NCI-H128 (cell line): ENCODE measurements around the gene DUSP22.
"Not testable (repeated sequence)": the region's sequence is repeated elsewhere in the genome, so short reads cannot be mapped to it uniquely, and the experiment has no call there.

Experiments
- DNase-seq: peaks from one replicate; lab custom pipeline; 2025; ENCODE audit not compliant: unreplicated experiment; lab: John Stamatoyannopoulos, UW

The DUSP22 gene

DNA sequence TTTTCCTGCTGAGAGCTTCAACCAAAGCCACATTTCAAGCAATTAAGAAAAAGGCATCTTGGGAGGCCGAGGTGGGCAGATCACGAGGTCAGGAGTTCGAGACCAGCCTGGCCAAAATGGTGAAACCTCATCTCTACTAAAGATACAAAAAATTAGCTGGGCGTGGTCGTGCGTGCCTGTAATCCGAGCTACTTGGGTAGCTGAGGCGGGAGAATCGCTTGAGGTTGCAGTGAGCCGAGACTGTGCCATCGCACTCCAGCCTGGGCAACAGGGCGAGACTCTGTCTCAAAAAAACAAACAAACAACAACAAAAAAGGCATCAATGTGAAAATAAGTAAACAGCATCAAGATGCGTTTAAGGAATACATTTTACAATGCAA is 85.3 kb downstream of the DUSP22 start:
- DNase-seq, result not testable (repeated sequence)

DNA sequence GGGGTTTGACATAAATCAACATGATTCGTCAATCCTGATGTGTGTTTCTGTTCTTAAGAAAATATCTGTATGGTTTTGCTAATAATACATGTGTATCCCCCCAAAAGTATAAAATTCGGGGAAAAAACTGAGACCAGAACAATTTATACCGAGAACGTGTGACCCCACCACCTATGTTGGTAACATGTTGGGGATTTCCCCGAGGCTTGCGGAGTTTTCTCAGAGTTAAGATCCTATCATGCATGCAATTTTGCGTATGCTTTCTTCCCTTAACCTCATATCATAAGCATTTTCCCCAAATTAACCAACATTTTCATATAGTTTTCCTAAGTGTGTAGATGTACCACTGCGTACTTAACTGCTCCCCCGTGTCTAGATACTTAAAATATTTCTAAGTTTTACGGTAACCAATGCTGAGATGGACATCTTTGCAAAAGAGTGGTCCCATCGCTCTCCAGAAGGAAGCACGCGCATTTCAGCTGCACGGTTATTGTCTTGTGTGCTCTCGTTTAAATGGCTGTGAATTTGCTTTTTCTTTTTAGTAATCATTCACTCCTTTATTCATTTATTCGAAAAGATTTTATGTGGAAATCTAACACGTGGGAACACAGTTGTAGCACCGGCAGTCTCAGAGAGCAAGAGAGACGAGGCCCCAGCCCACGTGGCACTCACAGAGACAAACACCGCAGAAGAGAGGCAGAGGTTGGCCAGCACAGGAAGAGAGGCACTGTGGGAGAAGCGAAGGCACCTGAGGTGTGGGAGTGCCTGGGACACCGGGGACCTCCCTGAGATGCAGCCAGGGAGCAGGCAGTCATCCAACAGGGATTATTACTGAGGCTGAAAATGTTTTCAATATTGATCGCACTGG is 86.0 kb downstream of the DUSP22 start:
- no peak for DNase-seq

DNA sequence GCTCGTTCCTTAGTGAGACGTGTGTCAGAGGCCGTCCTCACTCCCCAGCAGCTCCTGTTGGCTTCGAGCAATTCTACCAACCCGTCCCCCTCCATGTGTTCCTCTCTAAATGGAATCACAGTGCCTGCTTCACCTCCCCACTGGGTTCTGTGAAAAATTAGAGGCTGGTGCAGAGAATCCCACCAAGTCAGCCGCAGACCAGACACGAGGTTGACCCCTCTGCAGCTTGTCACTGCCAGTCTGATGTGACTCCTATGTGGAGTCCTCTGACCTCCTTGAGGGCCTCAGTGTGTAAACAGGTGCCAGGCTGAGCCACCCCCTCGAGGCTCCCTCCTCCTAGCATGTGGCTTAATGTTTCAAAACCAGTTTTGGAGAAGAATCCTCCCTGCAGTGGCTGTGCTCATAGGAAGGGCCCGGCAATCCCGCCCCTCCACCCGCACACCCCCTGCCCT is 86.7 kb downstream of the DUSP22 start:
- DNase-seq, result no peak

DNA sequence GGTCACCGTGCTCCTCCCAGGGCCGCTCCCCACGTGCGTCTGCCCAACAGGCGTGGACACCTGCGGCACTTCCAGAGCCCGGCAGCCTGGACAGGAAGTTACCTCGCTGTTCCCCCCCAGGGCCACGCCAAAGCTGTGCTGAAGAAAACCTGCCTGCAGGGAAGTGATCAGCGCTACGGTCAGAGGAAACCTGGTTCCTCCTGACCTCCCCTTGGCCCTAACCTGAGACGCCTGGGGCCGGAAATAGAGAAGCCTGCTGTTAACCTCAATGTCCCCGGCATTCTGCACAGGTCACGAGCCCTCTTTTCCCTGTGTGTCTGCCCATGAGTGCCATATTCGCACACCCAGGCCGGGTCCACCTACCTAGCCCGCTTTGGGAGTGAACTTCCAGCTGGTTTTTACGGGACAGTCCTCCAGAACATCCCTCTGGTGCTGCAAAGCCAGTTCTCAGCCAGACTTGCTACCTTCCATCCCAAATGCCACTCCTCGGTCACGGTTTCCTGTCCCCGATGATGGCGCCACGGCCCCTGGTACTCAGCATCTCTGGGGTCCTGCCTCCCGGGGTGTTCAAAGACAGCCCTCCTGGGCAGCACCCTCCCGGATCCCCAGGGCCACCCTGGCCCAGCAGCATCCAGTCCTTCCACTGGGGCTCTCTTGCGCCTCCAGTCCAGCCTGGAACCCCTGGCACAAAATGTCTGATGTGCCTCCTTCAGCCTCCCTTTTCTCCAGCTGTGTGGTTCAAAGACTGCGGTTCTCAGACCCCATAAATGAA is 87.3 kb downstream of the DUSP22 start:
- DNase-seq, result no peak

DNA sequence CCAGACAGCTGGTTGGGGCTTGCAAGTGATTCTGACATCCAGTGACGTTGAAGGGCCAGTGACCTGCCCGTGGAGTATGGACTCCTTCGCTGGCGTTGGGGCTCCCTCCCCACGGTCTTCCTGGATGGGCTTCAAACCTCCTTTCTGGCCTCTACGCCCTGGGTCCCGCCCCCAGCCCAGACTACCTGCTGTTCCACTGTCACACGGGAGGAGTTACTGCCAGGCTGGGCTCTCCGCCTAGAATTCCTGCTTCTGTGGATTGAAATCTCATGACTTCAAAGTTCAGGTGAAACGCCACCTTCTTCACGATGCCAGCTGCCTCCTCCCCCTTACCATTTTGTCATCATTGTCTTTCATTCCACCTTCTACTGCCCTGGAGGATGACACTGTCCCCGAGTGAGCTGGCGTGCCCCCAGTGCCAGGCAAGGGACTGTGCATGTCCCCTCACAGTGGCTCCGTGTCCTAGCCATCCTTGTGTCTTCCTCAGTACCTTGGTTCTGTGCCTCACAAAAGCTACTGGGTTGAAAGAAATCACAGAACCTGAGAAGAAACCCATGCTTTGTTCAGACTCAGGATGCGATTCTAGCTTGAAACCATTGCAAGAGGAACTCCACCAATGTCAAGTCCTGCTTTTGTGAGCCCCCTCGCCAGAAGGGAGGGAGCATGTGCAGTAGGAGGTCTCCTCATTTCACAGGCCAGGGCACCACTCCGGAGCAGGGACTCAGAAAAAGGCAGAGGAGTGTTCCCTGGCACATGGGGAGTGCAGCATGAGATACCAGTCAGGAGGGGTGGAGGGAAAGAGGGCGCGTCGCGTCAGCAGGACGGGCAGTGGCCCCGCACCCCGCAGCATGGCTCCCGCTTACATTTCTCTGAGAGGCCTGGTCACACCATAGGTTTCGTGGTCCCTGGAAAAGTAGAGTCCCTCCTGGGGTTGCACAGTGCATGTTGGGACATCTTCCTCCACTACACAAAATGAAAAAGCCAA is 88.2 kb downstream of the DUSP22 start:
- no peak for DNase-seq

- DNase-seq, result no peak
These were observed 89.6 kb downstream of the DUSP22 start for GRCh38 chr6:381742-382461.

DNA sequence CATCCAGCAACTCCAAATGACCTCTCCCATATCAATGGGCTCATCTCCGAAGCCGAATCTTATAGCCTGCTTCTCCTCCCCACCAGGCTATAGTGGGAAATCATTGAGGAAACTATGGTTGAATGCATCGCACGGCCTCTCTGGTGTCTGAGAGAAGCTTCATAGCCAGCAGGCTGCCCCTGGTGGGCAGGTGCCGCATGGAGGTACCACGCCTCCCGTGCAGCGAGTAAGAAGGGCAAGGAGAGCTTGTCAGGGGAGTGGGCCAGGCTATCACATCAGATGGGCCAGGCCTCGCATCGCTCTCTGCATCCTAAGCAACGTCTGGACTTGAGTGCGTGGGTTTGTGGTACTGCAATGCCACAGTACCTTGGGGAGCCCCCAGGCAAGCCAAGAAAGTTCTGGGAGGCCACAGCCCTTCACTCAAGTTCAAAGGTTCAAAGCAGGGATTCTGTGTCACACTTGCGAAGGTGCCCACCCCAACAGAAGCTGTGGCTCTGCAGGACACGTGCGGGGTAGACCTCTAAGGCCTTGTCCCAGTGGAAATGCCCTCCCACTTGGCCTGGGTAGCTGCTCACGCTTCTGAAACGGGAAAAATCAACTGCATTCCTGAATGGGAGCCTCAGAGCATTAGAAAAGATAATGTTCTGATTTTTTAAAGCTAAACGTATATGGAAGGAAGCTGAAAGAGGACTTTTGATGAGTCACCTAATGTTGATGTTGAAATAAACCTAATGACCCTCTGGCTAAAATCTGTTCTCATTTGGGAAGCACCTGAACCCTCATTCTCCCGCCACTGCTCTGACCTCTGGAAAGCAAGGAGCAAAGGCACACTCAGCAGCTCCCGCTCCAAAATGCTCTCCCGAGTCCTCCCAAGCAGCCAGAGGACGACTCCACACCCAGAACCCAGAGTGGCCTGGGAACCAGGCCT is 90.9 kb downstream of the DUSP22 start:
- DNase-seq, result no peak

DNA sequence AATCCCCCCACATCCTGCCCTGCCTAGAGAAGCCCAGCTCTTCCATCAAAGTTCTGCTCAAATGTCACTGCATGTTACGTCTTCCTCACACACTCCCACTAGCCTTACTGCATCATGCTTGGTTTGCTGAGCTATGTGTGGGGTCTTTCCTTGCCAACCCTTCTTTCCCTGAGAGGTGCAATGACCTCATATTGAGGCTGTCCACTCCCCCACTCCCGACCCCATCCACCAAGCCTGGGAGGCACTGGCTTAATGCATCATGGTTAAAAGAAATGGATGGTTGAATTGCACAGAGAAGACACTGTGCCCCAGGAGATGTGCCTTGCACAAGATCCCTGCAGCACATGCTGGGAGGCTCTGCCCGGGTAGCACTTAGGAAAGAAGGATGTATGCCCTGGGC is 91.6 kb downstream of the DUSP22 start:
- DNase-seq, result no peak

GRCh38 chr6:384898-385297 is 92.6 kb downstream of the DUSP22 start:
- DNase-seq, result no peak

GRCh38 chr6:385614-386013 is 93.3 kb downstream of the DUSP22 start:
- DNase-seq, result no peak

DNA sequence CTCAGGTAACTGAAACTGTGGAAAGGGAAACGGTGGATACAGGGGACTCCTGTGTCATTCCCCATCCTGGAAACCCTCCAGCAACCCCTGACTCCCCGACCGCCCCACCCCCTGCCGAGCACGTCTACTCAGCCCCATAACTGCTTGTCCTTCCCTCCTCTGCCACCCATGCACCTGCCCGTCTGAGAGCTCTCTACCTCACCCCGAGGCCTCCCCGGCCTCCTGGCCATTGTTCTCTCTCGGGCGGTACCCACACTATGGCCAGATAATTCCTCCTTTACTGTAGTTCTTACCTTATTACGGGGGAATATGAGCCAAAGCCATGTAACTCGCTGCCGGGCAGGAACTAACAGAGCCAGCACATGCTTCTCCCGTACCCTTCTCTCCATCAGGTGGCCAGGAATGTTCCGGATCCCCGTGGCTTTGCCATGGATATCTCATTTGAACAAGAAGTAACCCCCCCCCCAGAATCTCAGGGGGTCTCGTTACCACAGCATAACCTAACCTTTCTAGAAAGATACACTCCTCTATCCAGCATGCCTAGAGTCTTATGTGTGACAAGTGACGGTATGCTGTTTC is 94.5 kb downstream of the DUSP22 start:
- no peak for DNase-seq

DNA sequence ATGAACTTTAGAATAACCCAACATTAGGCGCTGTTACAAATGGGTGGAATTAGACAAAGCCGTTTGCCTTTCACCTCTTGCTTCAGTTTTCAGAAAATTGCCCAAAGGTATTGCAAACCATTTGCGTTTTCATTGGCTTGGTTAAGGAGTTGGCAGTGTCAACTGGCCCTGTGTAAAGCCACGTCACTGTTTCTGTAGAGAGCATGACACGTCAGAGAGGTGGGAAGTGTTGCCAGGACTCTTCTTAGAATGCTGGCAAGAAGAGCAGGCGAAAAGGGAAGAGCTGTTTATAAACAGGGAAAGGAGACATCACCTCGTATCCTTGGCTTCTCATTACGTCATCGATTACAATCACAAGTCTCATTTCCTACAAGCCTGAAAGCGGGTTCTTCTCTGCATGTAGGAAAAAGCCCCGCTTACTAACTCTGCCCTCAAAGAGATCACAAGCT is 95.0 kb downstream of the DUSP22 start:
- no peak for DNase-seq

GRCh38 chr6:388202-388903 is 96.1 kb downstream of the DUSP22 start:
- no peak for DNase-seq

GRCh38 chr6:389143-389542 is 96.9 kb downstream of the DUSP22 start:
- DNase-seq, result no peak

- DNase-seq, result no peak
These were observed 97.3 kb downstream of the DUSP22 start for GRCh38 chr6:389622-390021.

GRCh38 chr6:390914-391558 is 98.7 kb downstream of the DUSP22 start:
- DNase-seq, result no peak

DNA sequence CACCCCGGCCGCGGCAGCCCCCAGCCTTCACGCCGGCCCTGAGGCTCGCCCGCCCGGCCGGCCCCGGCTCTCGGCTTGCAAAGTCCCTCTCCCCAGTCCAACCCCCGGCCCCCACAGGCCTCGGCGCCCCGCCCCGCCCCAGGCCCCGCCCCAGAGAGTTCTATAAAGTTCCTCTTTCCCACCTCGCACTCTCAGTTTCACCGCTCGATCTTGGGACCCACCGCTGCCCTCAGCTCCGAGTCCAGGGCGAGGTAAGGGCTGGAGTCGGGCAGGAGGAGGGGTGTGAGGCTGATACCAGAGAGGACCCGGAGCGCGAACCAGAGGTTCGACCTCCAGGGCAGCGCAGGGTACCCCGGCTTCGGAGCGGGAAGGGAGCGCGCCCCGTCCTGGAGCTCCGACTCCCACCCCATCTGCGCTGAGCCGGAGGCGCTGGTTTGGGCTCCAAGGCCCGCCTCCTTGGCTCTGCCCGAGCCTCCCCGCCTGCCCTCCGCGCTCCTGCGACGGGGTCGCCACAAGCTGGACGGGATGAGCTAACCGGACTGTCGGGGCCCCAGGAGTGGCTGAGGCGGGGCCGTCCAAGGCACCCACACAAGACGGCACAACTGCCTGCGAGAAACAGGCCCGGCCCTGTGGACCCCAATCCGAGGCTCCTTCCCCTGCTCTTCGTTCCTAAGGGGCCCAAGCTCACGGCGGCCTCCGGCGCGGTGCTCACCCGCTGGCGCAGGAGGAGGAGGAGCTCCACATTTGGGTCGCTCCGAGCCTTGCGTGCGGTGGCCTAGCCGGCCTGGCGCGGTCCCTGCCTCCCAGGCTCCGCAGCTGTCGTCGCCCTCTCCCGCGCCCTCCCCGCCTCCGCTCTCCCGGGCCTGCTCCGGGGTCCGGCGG is 99.5 kb downstream of the DUSP22 start, which contains the start of gene IRF4:
TSS of gene IRF4 (plus strand) at position 194 of the 882 bp plus-strand sequence. CDS start 1,401 bp downstream, outside the sequence.
- no peak for DNase-seq
